Stimulated activated CD8-positive, alpha-beta memory T cell treated with anti-CD3 and anti-CD28 coated beads, Interleukin-7, amount 100 ng/mL, for 24 hours (primary cell): ENCODE measurements around the gene TSEN2.
A peak's percentile ranks its signal among the peaks of the same experiment; 100 is the strongest.
"Not testable (repeated sequence)": the region's sequence is repeated elsewhere in the genome, so short reads cannot be mapped to it uniquely, and the experiment has no call there.

Experiments
- DNase-seq: peaks from one replicate; pipeline ENCODE4 v3.0.0-alpha.2; 2020; ENCODE audit warnings: low read depth

The TSEN2 gene

GRCh38 chr3:12452361-12453330 lies 31.6 kb upstream of the TSEN2 start:
- DNase-seq: no peak

- no peak for DNase-seq
Observed at GRCh38 chr3:12454076-12454815, 30.0 kb upstream of the TSEN2 start.

- no peak for DNase-seq
Observed at GRCh38 chr3:12454816-12455121, 29.5 kb upstream of the TSEN2 start.

GRCh38 chr3:12455740-12456139 lies 28.5 kb upstream of the TSEN2 start:
- no peak for DNase-seq

GRCh38 chr3:12456441-12456840 lies 27.8 kb upstream of the TSEN2 start:
- no peak for DNase-seq

GRCh38 chr3:12457380-12457779 lies 26.9 kb upstream of the TSEN2 start:
- DNase-seq: not testable (repeated sequence)

- DNase-seq: no peak
Observed at GRCh38 chr3:12458901-12459300, 25.4 kb upstream of the TSEN2 start.

GRCh38 chr3:12460127-12460526 lies 24.2 kb upstream of the TSEN2 start:
- no peak for DNase-seq

GRCh38 chr3:12461097-12461649 lies 23.1 kb upstream of the TSEN2 start:
- DNase-seq: no peak

GRCh38 chr3:12462159-12462947 lies 21.9 kb upstream of the TSEN2 start:
- no peak for DNase-seq

- no peak for DNase-seq
Observed at GRCh38 chr3:12463686-12464085, 20.6 kb upstream of the TSEN2 start.

GRCh38 chr3:12464181-12464580 lies 20.1 kb upstream of the TSEN2 start:
- no peak for DNase-seq

GRCh38 chr3:12465151-12465835 lies 19.0 kb upstream of the TSEN2 start:
- no peak for DNase-seq

GRCh38 chr3:12465836-12466225 lies 18.4 kb upstream of the TSEN2 start:
- DNase-seq: no peak

GRCh38 chr3:12467746-12468145 lies 16.5 kb upstream of the TSEN2 start:
- DNase-seq: no peak

- DNase-seq: no peak
Observed at GRCh38 chr3:12468276-12468675, 16.0 kb upstream of the TSEN2 start.

- no peak for DNase-seq
Observed at GRCh38 chr3:12468757-12469156, 15.5 kb upstream of the TSEN2 start.

GRCh38 chr3:12469222-12469621 lies 15.1 kb upstream of the TSEN2 start:
- not testable (repeated sequence) for DNase-seq

GRCh38 chr3:12470111-12470510 lies 14.2 kb upstream of the TSEN2 start:
- no peak for DNase-seq

- no peak for DNase-seq
Observed at GRCh38 chr3:12470680-12471079, 13.6 kb upstream of the TSEN2 start.

- DNase-seq: peak; percentile 22
Observed at GRCh38 chr3:12471241-12471640, 13.0 kb upstream of the TSEN2 start.
